H1 (cell line): ENCODE measurements around the gene ARL10. TPM values are rescaled to one million over a fixed set of nuclear protein-coding genes. Genes with fewer than 3 reads are reported as not detected.

Source experiments
- CTCF ChIA-PET: fragments of 300-600 bp; sonication (Branson Sonifier 250); formaldehyde crosslinking; loops from one replicate; lab custom pipeline; 2021; ENCODE audit not compliant: partially characterized antibody; lab: Charles Lee
- POLR2A ChIA-PET: fragments of 300-600 bp; sonication (Branson Sonifier 250); formaldehyde crosslinking; loops from one replicate; lab custom pipeline; 2021; ENCODE audit warnings: inconsistent platforms; ENCODE audit not compliant: partially characterized antibody; lab: Charles Lee
- DNase-seq, 2 experiments: peaks; one replicate each; pipeline versions ENCODE4 v3.0.0 to v3.0.0-alpha.2; 2010 to 2022; ENCODE audit warnings: low spot score in 2 of 2, low read depth in 1 of 2, mixed read lengths in 1 of 2
- FAIRE-seq: peaks from 2 replicates; lab custom pipeline; 2011; peaks lifted over from hg19 to GRCh38; lab: Jason Lieb, UNC
- H2AFZ ChIP-seq: 2 replicates; pipeline ENCODE4 v1.8.1; 2012; ENCODE audit warnings: low read length, inconsistent platforms
- H2AK5ac ChIP-seq: 2 replicates; pipeline ENCODE4 v1.6.1; 2013; ENCODE audit warnings: low read depth, low read length
- H2BK120ac ChIP-seq: replicated peaks from 2 replicates; pipeline ENCODE3; 2013; ENCODE audit warnings: low read depth, low read length, inconsistent platforms
- H2BK12ac ChIP-seq: 2 replicates; pipeline ENCODE4 v1.6.1; 2013; ENCODE audit warnings: low read depth, low read length
- H2BK15ac ChIP-seq: 2 replicates; pipeline ENCODE4 v1.6.1; 2013; ENCODE audit warnings: low read length
- H2BK20ac ChIP-seq: 2 replicates; pipeline ENCODE4 v1.6.1; 2013; ENCODE audit warnings: low read length
- H2BK5ac ChIP-seq: 2 replicates; pipeline ENCODE4 v1.6.1; 2013; ENCODE audit warnings: low read depth, low read length
- H3K14ac ChIP-seq: 2 replicates; pipeline ENCODE4 v1.6.1; 2013; ENCODE audit warnings: inconsistent platforms; ENCODE audit not compliant: insufficient read length
- H3K18ac ChIP-seq: 2 replicates; pipeline ENCODE4 v1.6.1; 2013; ENCODE audit warnings: low read length; ENCODE audit errors: extremely low read depth
- H3K23ac ChIP-seq: 2 replicates; pipeline ENCODE4 v1.6.1; 2013; ENCODE audit warnings: inconsistent platforms; ENCODE audit not compliant: insufficient read length
- H3K23me2 ChIP-seq: 2 replicates; pipeline ENCODE4 v1.6.1; 2013; ENCODE audit warnings: low read depth, low read length
- H3K27ac ChIP-seq: 2 replicates; pipeline ENCODE4 v1.6.1; 2011; ENCODE audit warnings: low read depth, low read length, inconsistent platforms
- H3K27me3 ChIP-seq, 4 experiments: replicated peaks in 1 of 4; 1 replicate in 1 of 4; 2 replicates in 3 of 4; pipeline versions ENCODE4 v1.6.1 to v1.8.1; 2011 to 2013; ENCODE audit warnings: low read length in 3 of 4, mild to moderate bottlenecking in 3 of 4, inconsistent platforms in 2 of 4, mixed read lengths in 2 of 4, moderate library complexity in 1 of 4; ENCODE audit not compliant: control insufficient read depth in 3 of 4, insufficient read depth in 3 of 4; ENCODE audit errors: extremely low read depth in 1 of 4
- H3K36me3 ChIP-seq, 4 experiments: 2 replicates each; pipeline versions ENCODE4 v1.6.1 to v1.8.1; 2011 to 2013; ENCODE audit warnings: mild to moderate bottlenecking in 4 of 4, low read length in 3 of 4, moderate library complexity in 2 of 4, control low read depth in 1 of 4, inconsistent platforms in 1 of 4; ENCODE audit not compliant: insufficient read depth in 4 of 4, control insufficient read depth in 2 of 4
- H3K4ac ChIP-seq: replicated peaks from 2 replicates; pipeline ENCODE3; 2013; ENCODE audit warnings: low read length, low read depth, mixed read lengths, inconsistent platforms; ENCODE audit not compliant: insufficient read length
- H3K4me1 ChIP-seq, 4 experiments: replicated peaks in 1 of 4; 1 replicate in 1 of 4; 2 replicates in 3 of 4; pipeline versions ENCODE4 v1.6.1 to v1.8.1; 2011 to 2013; ENCODE audit warnings: low read length in 3 of 4, inconsistent platforms in 2 of 4, mixed read lengths in 1 of 4; ENCODE audit not compliant: insufficient read depth in 4 of 4, control insufficient read depth in 3 of 4
- H3K4me2 ChIP-seq, 2 experiments: 2 replicates each; pipeline versions ENCODE4 v1.6.1 to v1.8.1; 2011 to 2013; ENCODE audit warnings: low read depth in 2 of 2, low read length in 2 of 2, control low read depth in 1 of 2, inconsistent platforms in 1 of 2, mild to moderate bottlenecking in 1 of 2; ENCODE audit not compliant: insufficient read depth in 1 of 2
- H3K4me3 ChIP-seq, 4 experiments: fragments of 200-600, 300-600 bp in 1 of 4; sonication (generic), shearing (Covaris generic), sonication (Bioruptor Twin) in 1 of 4; 2 replicates each; pipeline versions ENCODE4 v1.5.1 to v1.8.1; 2011 to 2016; ENCODE audit warnings: low read length in 4 of 4, low read depth in 3 of 4, control low read depth in 2 of 4, inconsistent platforms in 2 of 4, mild to moderate bottlenecking in 2 of 4, mixed read lengths in 1 of 4, moderate library complexity in 1 of 4; ENCODE audit not compliant: insufficient read depth in 2 of 4; ENCODE audit errors: extremely low read depth in 1 of 4
- H3K56ac ChIP-seq: replicated peaks from 2 replicates; pipeline ENCODE3; 2013; ENCODE audit warnings: low read depth, mild to moderate bottlenecking, mixed read lengths, low read length, inconsistent platforms; ENCODE audit not compliant: insufficient read length
- H3K79me1 ChIP-seq: 2 replicates; pipeline ENCODE4 v1.6.1; 2013; ENCODE audit warnings: low read depth, low read length, control low read depth
- H3K79me2 ChIP-seq, 2 experiments: 2 replicates each; pipeline versions ENCODE4 v1.6.1 to v1.8.1; 2012 to 2013; ENCODE audit warnings: low read length in 2 of 2, mild to moderate bottlenecking in 2 of 2, inconsistent platforms in 1 of 2; ENCODE audit not compliant: insufficient read depth in 2 of 2, control insufficient read depth in 1 of 2
- H3K9ac ChIP-seq, 4 experiments: replicated peaks in 1 of 4; 1 replicate in 1 of 4; 2 replicates in 3 of 4; pipeline versions ENCODE4 v1.6.1 to v1.8.1; 2011 to 2013; ENCODE audit warnings: low read depth in 3 of 4, low read length in 3 of 4, control low read depth in 2 of 4, mild to moderate bottlenecking in 2 of 4, moderate library complexity in 2 of 4, inconsistent platforms in 1 of 4; ENCODE audit errors: extremely low read depth in 1 of 4
- H3K9me3 ChIP-seq, 2 experiments: 2 replicates each; pipeline versions ENCODE4 v1.6.1 to v1.8.1; 2012 to 2013; ENCODE audit warnings: mild to moderate bottlenecking in 2 of 2, moderate library complexity in 2 of 2, control low read depth in 1 of 2, inconsistent platforms in 1 of 2, low read depth in 1 of 2, low read length in 1 of 2, mixed read lengths in 1 of 2; ENCODE audit not compliant: insufficient read depth in 2 of 2
- H4K20me1 ChIP-seq, 2 experiments: replicated peaks in 1 of 2; 2 replicates each; pipeline versions ENCODE3 to v1.8.1; 2011 to 2013; ENCODE audit warnings: inconsistent platforms in 2 of 2, low read length in 2 of 2, mild to moderate bottlenecking in 1 of 2; ENCODE audit not compliant: insufficient read depth in 2 of 2, control insufficient read depth in 1 of 2
- H4K5ac ChIP-seq: 2 replicates; pipeline ENCODE4 v1.6.1; 2013; ENCODE audit warnings: low read length, low read depth, mixed read lengths, inconsistent platforms; ENCODE audit not compliant: insufficient read length
- H4K8ac ChIP-seq: 2 replicates; pipeline ENCODE4 v1.8.0; 2013; ENCODE audit warnings: mild to moderate bottlenecking, moderate library complexity, low read length, inconsistent platforms; ENCODE audit not compliant: insufficient read depth; ENCODE audit errors: extremely low read depth
- H4K91ac ChIP-seq: replicated peaks from 2 replicates; pipeline ENCODE3; 2013; ENCODE audit warnings: low read length, mixed read lengths, inconsistent platforms; ENCODE audit not compliant: insufficient read length
- FOSL1 ChIP-seq: IDR thresholded peaks from 2 replicates; pipeline ENCODE4 v1.6.1; 2011; ENCODE audit warnings: mild to moderate bottlenecking, low read depth, low read length, moderate library complexity; ENCODE audit not compliant: insufficient read depth
- SP2 ChIP-seq: IDR thresholded peaks from 2 replicates; pipeline ENCODE4 v1.6.1; 2012; ENCODE audit warnings: mild to moderate bottlenecking, low read length, inconsistent platforms
- SRF ChIP-seq: IDR thresholded peaks from 2 replicates; pipeline ENCODE4 v1.6.1; 2011; ENCODE audit warnings: mild to moderate bottlenecking, low read depth, low read length, moderate library complexity
- TBP ChIP-seq: IDR thresholded peaks from 2 replicates; pipeline ENCODE4 v1.6.1; 2011; ENCODE audit warnings: low read depth, low read length, improper control_type of control experiment
- WGBS, 2 experiments: shearing (Covaris generic) in 1 of 2; methylation state at CpG; one replicate each; pipeline versions ENCODE4 v1.1.6 to v1.1.7; 2013 to 2015; ENCODE audit warnings: low lambda C conversion rate in 2 of 2, mixed read lengths in 2 of 2, inconsistent platforms in 1 of 2, low coverage in 1 of 2, missing lambda C conversion rate in 1 of 2; ENCODE audit not compliant: insufficient replicate concordance in 2 of 2, insufficient coverage in 1 of 2, insufficient read length in 1 of 2; ENCODE audit errors: extremely low coverage in 1 of 2, missing lambda C conversion rate in 1 of 2; 5-methylcytosine and 5-hydroxymethylcytosine counted together
- polyA plus RNA-seq, 7 experiments: library from polyadenylated mRNA; depleted of rRNA in 3 of 7; stranded (reverse) in 5 of 7; unstranded in 2 of 7; fragments of >200 nt in 5 of 7; fragments of 200-250 nt in 2 of 7; gene quantifications; 1 replicate in 5 of 7; 2 replicates in 1 of 7; 4 replicates in 1 of 7; pipeline versions ENCODE4 v1.2.1 to v1.2.3, GENCODE V29; 2011 to 2013; ENCODE audit warnings: missing spikeins in 2 of 7, mixed read lengths in 2 of 7
- total RNA-seq: library from RNA; stranded (reverse); fragmentation: NEBNext Ultra II Directional; extraction: Animal tissue kit (Norgen Biotek cat#: 25700); gene quantifications from 2 replicates; pipeline ENCODE4 v1.2.1, GENCODE V29; 2021

Gene ARL10
- total and polyA plus RNA-seq, 2 of the 8 experiments (the other 6 are each of a cell fraction or from before 2014, with no cell fraction given): 3.1 to 7.4 TPM

GRCh38 chr5:176382721-176383120 is 17.4 kb downstream of the ARL10 start:
- H3K36me3 ChIP-seq: peaks cover 26 to 52% (median 35%) of the 10 kb centered on the region in 4 experiments
- 86% methylated on average over 3 of the region's 3 CpGs; no CpG with 5 or more reads in 1 of the 2 experiments for WGBS, 2 experiments
- no peak for FAIRE-seq

More at GRCh38 chr5:176382721-176383120, 17.4 kb downstream of the ARL10 start:
- H3K18ac ChIP-seq: no peak overlapping the region
- peaks cover 0 to 24% of the 10 kb centered on the region in 2 experiments for H3K79me2 ChIP-seq
- no peaks in the 10 kb centered on the region for H3K27me3 ChIP-seq
- no peak overlapping the region for H2AK5ac ChIP-seq
- H2BK5ac ChIP-seq: no peak overlapping the region
- POLR2A ChIA-PET: interaction anchor here (0.6 to 9.4 kb wide), 3 partner anchors 10 to 175 kb away, joined by 3 to 93 read pairs (median 3); no protein-coding TSS in a partner anchor
- no peak overlapping the region for H3K4me3 ChIP-seq
- H4K20me1 ChIP-seq: peaks cover 6 to 8% of the 10 kb centered on the region in 2 experiments
- peaks cover 0 to 5% (median 1%) of the 10 kb centered on the region in 4 experiments; a peak in 2 of 7 replicates for H3K4me1 ChIP-seq
- H3K4me2 ChIP-seq: no peak overlapping the region
- H3K9ac ChIP-seq: no peak overlapping the region
- DNase-seq: no peak
- no peak overlapping the region for H4K5ac ChIP-seq
- H3K56ac ChIP-seq: no peak overlapping the region
- no peak overlapping the region for H3K23ac ChIP-seq
- CTCF ChIA-PET: interaction anchor here (1.7 kb wide), 1 partner anchor 27 kb away, joined by 4 read pairs; no protein-coding TSS in a partner anchor
- H3K27ac ChIP-seq: no peak overlapping the region
- no peak overlapping the region for H2BK120ac ChIP-seq
- H2BK15ac ChIP-seq: no peak overlapping the region
- TF ChIP-seq SP2 (no peak), SRF (no peak), FOSL1 (no peak), TBP (no peak)
- no peaks in the 10 kb centered on the region for H3K9me3 ChIP-seq
- H4K8ac ChIP-seq: no peak overlapping the region
- H2BK12ac ChIP-seq: no peak overlapping the region
- no peak overlapping the region for H2AFZ ChIP-seq
- peaks cover 3% of the 10 kb centered on the region; the same call in 1 of the 2 replicates for H3K23me2 ChIP-seq
- H2BK20ac ChIP-seq: no peak overlapping the region
- 0 out of 2 replicates have a peak, but pooled peaks cover 4% of the 10 kb centered on the region for H3K79me1 ChIP-seq
- H3K14ac ChIP-seq: no peak overlapping the region
- H4K91ac ChIP-seq: no peak overlapping the region
- no peak overlapping the region for H3K4ac ChIP-seq
